ENCODE data around the gene OPA1.

The OPA1 gene

DNA sequence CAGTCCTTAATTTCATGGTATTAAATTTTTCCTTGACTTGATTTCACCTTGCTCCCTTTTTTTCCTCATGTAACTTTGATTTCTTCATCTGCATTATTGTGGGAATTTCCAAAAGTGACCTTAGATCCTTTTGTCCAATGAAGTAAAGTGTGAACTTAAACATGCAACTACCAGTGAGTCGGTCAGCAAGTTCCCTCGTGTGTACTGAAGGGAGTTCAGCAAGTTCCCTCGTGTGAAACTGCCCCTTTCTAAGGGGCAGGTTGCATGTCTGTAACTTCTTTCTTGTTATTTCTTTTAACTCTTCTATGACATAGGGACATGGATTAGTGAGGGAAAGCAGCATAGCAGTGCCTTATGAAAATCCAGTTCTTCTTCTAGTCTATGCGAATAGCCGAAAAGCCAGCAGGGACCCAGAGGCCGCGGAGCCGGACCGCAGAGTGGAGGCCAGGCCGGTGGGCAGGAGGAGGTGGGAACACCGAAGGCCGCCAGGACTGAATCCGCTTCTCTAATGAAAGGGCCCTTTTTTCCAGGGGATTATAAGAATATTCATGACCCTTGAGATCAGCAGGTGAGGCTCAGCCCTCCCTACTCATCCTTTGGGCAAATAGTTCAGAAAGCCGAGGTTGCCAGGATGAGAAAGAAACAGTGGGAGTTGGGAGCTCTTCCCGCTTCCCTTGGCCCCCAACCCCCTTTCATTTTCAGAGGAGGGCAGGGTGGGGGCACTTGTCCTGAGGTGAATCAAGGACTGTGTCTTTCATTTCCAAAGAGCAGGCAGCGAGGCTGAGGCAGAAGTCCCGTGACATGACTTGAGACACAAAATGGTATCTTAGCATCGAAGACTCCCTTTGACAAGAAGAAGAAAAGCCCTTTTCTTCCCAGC, 117.5 kb downstream of the OPA1 start:
- TF ChIP-seq, protein P1, sequence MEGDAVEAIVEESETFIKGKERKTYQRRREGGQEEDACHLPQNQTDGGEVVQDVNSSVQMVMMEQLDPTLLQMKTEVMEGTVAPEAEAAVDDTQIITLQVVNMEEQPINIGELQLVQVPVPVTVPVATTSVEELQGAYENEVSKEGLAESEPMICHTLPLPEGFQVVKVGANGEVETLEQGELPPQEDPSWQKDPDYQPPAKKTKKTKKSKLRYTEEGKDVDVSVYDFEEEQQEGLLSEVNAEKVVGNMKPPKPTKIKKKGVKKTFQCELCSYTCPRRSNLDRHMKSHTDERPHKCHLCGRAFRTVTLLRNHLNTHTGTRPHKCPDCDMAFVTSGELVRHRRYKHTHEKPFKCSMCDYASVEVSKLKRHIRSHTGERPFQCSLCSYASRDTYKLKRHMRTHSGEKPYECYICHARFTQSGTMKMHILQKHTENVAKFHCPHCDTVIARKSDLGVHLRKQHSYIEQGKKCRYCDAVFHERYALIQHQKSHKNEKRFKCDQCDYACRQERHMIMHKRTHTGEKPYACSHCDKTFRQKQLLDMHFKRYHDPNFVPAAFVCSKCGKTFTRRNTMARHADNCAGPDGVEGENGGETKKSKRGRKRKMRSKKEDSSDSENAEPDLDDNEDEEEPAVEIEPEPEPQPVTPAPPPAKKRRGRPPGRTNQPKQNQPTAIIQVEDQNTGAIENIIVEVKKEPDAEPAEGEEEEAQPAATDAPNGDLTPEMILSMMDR (IDR thresholded peaks at IDR 0.05; ENCODE audit: control insufficient read depth, insufficient read depth, low read depth, low read length, missing control alignments), result no peak
- DNase-seq (ENCODE audit: low read depth), result no peak
- H3K4me3 ChIP-seq (ENCODE audit: control insufficient read depth, low read depth, low read length), result no peak overlapping the region

DNA sequence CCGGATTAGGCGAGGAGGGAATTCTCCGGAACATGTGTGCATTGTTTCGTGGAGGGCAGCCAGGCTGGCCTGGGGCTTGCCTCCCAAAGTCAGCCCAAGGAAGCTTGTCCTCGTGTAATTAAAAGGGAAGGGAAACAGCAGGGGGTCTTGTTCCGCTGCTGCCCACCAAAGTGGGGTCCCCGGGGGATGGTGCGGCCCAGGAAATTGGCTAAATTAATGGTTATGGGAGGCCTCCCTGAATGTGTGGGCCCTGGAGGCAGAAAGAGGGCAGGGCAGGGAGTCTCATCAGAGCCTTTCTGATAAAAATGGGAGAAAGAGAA, 118.1 kb downstream of the OPA1 start:
- DNase-seq (ENCODE audit: low read depth), result no peak
- TF ChIP-seq, protein P1 (IDR thresholded peaks at IDR 0.05; ENCODE audit: control insufficient read depth, insufficient read depth, low read depth, low read length, missing control alignments), result no peak

DNA sequence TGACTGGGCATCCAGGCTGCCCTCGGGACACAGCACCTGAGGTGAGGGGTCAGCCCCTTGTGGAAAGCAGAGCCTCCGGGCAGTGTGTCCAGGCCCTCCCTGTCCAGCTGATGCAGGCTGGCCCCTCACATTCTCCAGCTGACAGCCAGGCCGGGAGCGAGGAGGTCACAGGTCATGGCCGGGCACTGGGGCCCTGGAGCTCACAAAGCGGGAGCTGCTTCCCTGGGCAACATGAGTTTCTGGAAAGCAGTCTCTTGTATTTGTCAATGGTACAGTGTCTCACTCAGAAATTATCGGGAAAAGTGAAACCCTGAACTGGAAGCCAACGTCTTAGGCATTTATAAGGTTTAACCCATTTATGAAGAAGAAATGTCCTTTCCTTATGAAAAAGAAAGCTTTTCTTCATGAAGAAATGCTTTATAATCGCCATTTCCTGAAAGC, 118.5 kb downstream of the OPA1 start:
- DNase-seq (ENCODE audit: low read depth), result no peak
- TF ChIP-seq, protein P1 (IDR thresholded peaks at IDR 0.05; ENCODE audit: control insufficient read depth, insufficient read depth, low read depth, low read length, missing control alignments), result no peak
- no peak overlapping the region for H3K4me3 ChIP-seq (ENCODE audit: control insufficient read depth, low read depth, low read length)

More for the DNA sequence above, 118.1 kb downstream of the OPA1 start:
- no peak overlapping the region for H3K4me3 ChIP-seq (ENCODE audit: control insufficient read depth, low read depth, low read length)

DNA sequence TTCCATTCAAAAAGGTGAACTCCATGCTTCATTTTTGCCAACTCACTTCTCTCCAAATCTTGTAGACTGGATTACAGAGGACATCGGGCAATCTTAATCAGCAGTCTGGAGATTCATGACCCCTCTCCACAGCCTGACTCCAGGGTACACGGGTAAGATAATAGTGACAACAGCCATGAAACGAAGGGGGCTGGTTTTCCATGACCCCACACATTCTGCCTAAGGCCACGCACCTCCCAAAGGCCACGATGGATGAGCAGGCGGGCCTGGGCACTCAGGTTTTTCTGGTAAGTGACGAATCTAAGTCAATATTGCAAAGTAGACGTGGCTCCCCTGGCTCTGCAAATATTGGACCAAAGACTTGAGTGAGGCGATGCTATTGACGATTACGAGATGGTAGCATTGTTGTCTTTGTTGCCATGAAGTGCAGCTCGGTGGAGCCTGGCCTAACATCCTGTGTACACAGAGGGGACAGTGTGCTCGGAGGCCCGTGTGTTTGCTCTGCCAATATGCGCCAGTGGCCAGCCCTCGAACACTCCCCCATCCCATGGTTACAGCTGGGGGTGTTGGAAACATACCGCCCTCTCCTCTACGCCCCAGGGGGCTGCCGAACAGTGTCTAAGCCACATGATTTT, 119.1 kb downstream of the OPA1 start:
- DNase-seq (ENCODE audit: low read depth), result no peak
- H3K4me3 ChIP-seq (ENCODE audit: control insufficient read depth, low read depth, low read length), result no peak overlapping the region
- TF ChIP-seq, protein P1 (IDR thresholded peaks at IDR 0.05; ENCODE audit: control insufficient read depth, insufficient read depth, low read depth, low read length, missing control alignments), result no peak

DNA sequence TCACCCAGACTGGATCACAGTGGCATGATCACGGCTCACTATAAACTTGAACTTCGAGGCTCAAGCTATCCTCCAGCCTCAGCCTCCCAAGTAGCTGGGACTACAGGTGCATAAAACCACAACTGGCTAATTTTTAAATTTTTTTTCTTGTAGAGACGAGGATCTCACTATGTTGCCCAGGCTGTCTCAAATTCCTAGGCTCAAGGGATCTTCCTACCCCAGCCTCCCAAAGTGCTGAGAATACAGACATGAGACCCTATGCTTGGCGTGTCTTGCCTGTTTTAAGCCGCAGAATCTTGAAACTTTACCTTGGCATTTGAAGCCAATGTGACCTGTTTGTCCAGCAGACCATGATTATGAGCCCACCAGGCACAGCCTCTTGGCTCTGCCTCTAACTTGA, 119.9 kb downstream of the OPA1 start:
- TF ChIP-seq, protein P1 (IDR thresholded peaks at IDR 0.05; ENCODE audit: control insufficient read depth, insufficient read depth, low read depth, low read length, missing control alignments), result no peak
- no peak overlapping the region for H3K4me3 ChIP-seq (ENCODE audit: control insufficient read depth, low read depth, low read length)
- DNase-seq (ENCODE audit: low read depth), result no peak

DNA sequence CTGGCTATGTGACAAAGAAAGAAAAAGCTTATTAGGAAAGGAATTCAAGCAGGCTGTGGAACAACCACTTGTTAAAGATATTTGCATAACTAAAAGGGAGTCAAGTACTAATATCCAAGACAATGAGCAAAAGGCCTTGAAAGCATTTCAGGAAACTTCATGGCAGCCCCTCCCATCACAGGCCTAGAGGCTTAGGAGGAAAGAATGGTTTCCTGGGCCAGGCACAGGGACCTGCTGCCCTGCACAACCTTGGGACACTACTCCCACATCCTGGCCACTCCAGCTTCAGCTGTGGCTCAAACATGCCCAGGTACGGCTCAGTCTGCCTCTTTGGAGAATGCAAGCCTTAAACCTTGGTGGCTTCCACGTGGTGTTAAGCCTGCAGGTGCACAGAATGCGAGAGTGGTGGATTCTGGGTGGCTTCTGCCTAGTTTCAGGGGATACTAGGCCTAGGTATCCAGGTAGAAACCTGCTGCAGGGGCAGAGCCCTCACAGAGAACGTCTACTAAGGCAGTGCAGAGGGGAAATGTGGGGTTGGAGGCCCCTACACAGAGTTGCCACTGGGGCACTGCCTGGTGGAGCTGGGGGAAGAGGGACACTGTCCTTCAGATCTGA, 121.6 kb downstream of the OPA1 start:
- DNase-seq (ENCODE audit: low read depth), result no peak
- H3K4me3 ChIP-seq (ENCODE audit: control insufficient read depth, low read depth, low read length), result no peak overlapping the region
- TF ChIP-seq, protein P1 (IDR thresholded peaks at IDR 0.05; ENCODE audit: control insufficient read depth, insufficient read depth, low read depth, low read length, missing control alignments), result no peak

All from AG09309 (cell line).